Body of pancreas (tissue), 4 donors: Measurements from ENCODE around the gene PCDHGA3. TPM values are rescaled to one million over a fixed set of nuclear protein-coding genes. Genes with fewer than 3 reads are reported as not detected.
"Not testable (repeated sequence)": the region's sequence is repeated elsewhere in the genome, so short reads cannot be mapped to it uniquely, and the experiment has no call there.

Source experiments
- ATAC-seq: fragments of 150-250 bp; one replicate; pipeline ENCODE4 v1.9.1; 2016
- DNase-seq, 4 donors: peaks; one replicate each; pipeline ENCODE4 v3.0.0-alpha.2; 2019
- H3K27ac ChIP-seq, 4 donors: fragments of 200-600 bp; sonication (generic); 1 replicate in 3 of 4; 2 replicates in 1 of 4; pipeline versions ENCODE4 v1.5.1 to v1.6.1; 2016 to 2019; ENCODE audit warnings: mild to moderate bottlenecking in 1 of 4, mixed read lengths in 1 of 4, moderate library complexity in 1 of 4
- H3K27me3 ChIP-seq, 2 donors: fragments of 200-600 bp; sonication (generic); one replicate each; pipeline ENCODE4 v1.6.0; 2016; ENCODE audit warnings: mild to moderate bottlenecking in 1 of 2
- H3K36me3 ChIP-seq, 2 donors: fragments of 200-600 bp; sonication (generic); replicated peaks in 1 of 2; 2 replicates each; pipeline ENCODE4 v1.5.1; 2016; ENCODE audit warnings: low read depth in 2 of 2; ENCODE audit not compliant: insufficient read depth in 1 of 2
- H3K4me1 ChIP-seq: fragments of 200-600 bp; sonication (generic); one replicate; pipeline ENCODE4 v1.6.0; 2016
- H3K4me3 ChIP-seq, 2 donors: fragments of 200-600 bp; sonication (generic); 1 replicate in 1 of 2; 2 replicates in 1 of 2; pipeline ENCODE4 v1.5.1; 2016 to 2019
- H3K9me3 ChIP-seq, 3 donors: fragments of 200-600 bp; sonication (generic); 1 replicate in 2 of 3; 2 replicates in 1 of 3; pipeline ENCODE4 v1.5.1; 2016
- POLR2A ChIP-seq, 3 donors: fragments of 450-650 bp; IDR thresholded peaks; one replicate each; pipeline ENCODE4 v1.6.1; 2016; ENCODE audit warnings: antibody characterized with exemption in 3 of 3, mild to moderate bottlenecking in 2 of 3
- WGBS, 2 donors: methylation state at CpG; one replicate each; pipeline ENCODE4 v1.1.5; 2017; 5-methylcytosine and 5-hydroxymethylcytosine counted together
- intact Hi-C: fragments of 100-400 bp; cut with DNase I; formaldehyde crosslinking; loops from one replicate; pipeline ENCODE4 v1.15.1; 2023
- total RNA-seq, 2 donors: library from RNA; depleted of rRNA; stranded (reverse); fragments of >200 nt; gene quantifications; one replicate each; pipeline ENCODE4 v1.1.0, GENCODE V29; 2016
- TF ChIP-seq, protein P1 (sequence below), 7 experiments: fragments of 450-650 bp in 4 of 7; fragments of 200-600 bp in 3 of 7; sonication (generic) in 3 of 7; IDR thresholded peaks; one replicate each; pipeline ENCODE4 v1.5.1; 2016 to 2019; ENCODE audit warnings: antibody characterized with exemption in 7 of 7

PCDHGA3 gene
- total RNA-seq, 2 donors from 2014 or later: 4.2 to 11.2 TPM

GRCh38 chr5:141322261-141322660 lies 21.4 kb upstream of the PCDHGA3 start:
- Histone ChIP-seq H3K36me3 (peaks cover 0 to 5% of the 10 kb centered on the region in 2 donors), H3K9me3 (peaks cover 0 to 41% (median 3%) of the 10 kb centered on the region in 3 donors), H3K27ac (no peak overlapping the region), H3K27me3 (no peaks in the 10 kb centered on the region), H3K4me3 (no peak overlapping the region), H3K4me1 (peaks cover 13% of the 10 kb centered on the region)
- TF ChIP-seq, protein P1, sequence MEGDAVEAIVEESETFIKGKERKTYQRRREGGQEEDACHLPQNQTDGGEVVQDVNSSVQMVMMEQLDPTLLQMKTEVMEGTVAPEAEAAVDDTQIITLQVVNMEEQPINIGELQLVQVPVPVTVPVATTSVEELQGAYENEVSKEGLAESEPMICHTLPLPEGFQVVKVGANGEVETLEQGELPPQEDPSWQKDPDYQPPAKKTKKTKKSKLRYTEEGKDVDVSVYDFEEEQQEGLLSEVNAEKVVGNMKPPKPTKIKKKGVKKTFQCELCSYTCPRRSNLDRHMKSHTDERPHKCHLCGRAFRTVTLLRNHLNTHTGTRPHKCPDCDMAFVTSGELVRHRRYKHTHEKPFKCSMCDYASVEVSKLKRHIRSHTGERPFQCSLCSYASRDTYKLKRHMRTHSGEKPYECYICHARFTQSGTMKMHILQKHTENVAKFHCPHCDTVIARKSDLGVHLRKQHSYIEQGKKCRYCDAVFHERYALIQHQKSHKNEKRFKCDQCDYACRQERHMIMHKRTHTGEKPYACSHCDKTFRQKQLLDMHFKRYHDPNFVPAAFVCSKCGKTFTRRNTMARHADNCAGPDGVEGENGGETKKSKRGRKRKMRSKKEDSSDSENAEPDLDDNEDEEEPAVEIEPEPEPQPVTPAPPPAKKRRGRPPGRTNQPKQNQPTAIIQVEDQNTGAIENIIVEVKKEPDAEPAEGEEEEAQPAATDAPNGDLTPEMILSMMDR (IDR thresholded peaks at IDR 0.05): no peak
- TF ChIP-seq POLR2A (IDR thresholded peaks at IDR 0.05): no peak
- intact Hi-C loops: no loop called here
- ATAC-seq (no peak), DNase-seq (no peak)
- WGBS, 2 donors: 79 to 90% methylated on average over 3 of the region's 3 CpGs

DNA sequence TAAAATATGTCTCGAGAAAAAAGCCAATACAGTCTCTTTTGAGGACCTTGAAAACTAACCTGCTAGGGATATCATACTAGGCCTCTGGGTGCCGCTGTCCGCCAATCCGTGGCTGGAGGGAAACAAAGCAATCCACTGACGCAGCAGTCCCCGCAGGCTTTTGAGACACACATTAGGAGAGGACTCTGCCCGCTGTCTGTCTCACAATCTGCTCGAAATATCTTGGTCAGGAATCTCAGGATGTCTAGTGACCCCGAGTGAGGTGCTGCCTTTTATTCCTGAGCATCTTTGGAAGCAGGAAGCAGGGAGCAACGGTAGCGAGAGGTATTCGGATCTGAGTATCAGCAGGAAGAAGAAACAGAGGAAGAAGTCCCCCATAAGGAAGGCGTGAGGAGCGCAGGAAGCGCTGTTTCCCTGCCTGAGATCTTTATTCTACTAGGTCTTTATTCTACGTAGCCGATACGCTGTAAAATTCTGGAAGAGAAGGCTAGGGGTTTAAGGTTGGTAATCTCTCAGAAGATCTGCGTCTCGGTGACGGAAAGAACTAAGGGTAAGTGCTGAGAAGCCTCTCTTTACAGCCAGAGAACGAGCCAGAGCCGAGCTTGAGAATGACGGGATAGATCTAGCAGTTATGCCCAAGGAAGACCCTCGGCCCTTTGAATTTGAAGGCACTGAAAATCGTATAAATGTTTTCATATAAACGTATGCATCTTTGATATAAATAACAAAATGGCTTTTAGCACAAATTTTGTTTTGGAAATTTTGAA lies 17.4 kb upstream of the PCDHGA3 start:
- DNase-seq (peak; percentile 22 to 57 (median 42)), ATAC-seq (peak; percentile 38)
- no peaks in the 10 kb centered on the region for H3K27me3 ChIP-seq
- H3K36me3 ChIP-seq: no peaks in the 10 kb centered on the region
- no peak overlapping the region for H3K4me3 ChIP-seq
- H3K4me1 ChIP-seq: peaks cover 3% of the 10 kb centered on the region
- intact Hi-C loops: no loop called here
- H3K27ac ChIP-seq: no peak overlapping the region
- 7 to 12% methylated on average over 27 of the region's 27 CpGs for whole genome bisulfite sequencing, 2 donors
- peak in 2 of 3 donors; percentile 20 to 25 for TF ChIP-seq POLR2A (IDR thresholded peaks at IDR 0.05)
- TF ChIP-seq, protein P1 (IDR thresholded peaks at IDR 0.05): peak in 4 of 7 experiments; percentile 14 to 39 (median 26)
- H3K9me3 ChIP-seq: peaks cover 0 to 24% (median 0%) of the 10 kb centered on the region in 3 donors

GRCh38 chr5:141328231-141328630 lies 15.4 kb upstream of the PCDHGA3 start:
- intact Hi-C loops: no loop called here
- Histone ChIP-seq H3K27me3 (no peaks in the 10 kb centered on the region), H3K36me3 (no peaks in the 10 kb centered on the region), H3K27ac (no peak overlapping the region), H3K4me1 (no peaks in the 10 kb centered on the region), H3K4me3 (no peak overlapping the region), H3K9me3 (peaks cover 0 to 32% (median 0%) of the 10 kb centered on the region in 3 donors)
- DNase-seq (no peak), ATAC-seq (no peak)
- 70 to 72% methylated on average over 8 of the region's 8 CpGs for WGBS, 2 donors
- no peak for TF ChIP-seq POLR2A (IDR thresholded peaks at IDR 0.05)
- TF ChIP-seq, protein P1 (IDR thresholded peaks at IDR 0.05): no peak

GRCh38 chr5:141330299-141331080 lies 13.1 kb upstream of the PCDHGA3 start, which contains the start of gene PCDHGA1:
PCDHGA1 (plus strand) TSS chr5:141330514.
- Histone ChIP-seq H3K36me3 (no peaks in the 10 kb centered on the region), H3K4me1 (no peaks in the 10 kb centered on the region), H3K27ac (no peak within 1 kb of the TSS), H3K27me3 (no peaks in the 10 kb centered on the region), H3K4me3 (no peak within 1 kb of the TSS), H3K9me3 (peaks cover 0 to 32% (median 0%) of the 10 kb centered on the region in 3 donors)
- intact Hi-C loops: no loop called here
- DNase-seq (peak in 2 of 4 donors; percentile 31 to 48), ATAC-seq (peak; percentile 50)
- 16 to 21% methylated on average over 20 to 21 of the region's 21 CpGs for WGBS, 2 donors
- TF ChIP-seq POLR2A (IDR thresholded peaks at IDR 0.05): no peak
- TF ChIP-seq, protein P1 (IDR thresholded peaks at IDR 0.05): peak in 4 of 7 experiments; percentile 9 to 41 (median 24)

DNA sequence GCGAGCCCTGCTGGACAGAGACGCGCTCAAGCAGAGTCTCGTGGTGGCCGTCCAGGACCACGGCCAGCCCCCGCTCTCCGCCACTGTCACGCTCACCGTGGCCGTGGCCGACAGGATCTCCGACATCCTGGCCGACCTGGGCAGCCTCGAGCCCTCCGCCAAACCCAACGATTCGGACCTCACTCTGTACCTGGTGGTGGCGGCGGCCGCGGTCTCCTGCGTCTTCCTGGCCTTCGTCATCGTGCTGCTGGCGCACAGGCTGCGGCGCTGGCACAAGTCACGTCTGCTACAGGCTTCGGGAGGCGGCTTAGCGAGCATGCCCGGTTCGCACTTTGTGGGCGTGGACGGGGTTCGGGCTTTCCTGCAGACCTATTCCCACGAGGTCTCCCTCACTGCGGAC lies 11.1 kb upstream of the PCDHGA3 start:
- intact Hi-C loops, H3K4me3 ChIP-seq, ATAC-seq, DNase-seq, H3K4me1 ChIP-seq, H3K36me3 ChIP-seq, H3K27me3 ChIP-seq, H3K27ac ChIP-seq: not testable (repeated sequence)
- peaks cover 0 to 36% (median 0%) of the 10 kb centered on the region in 3 donors for H3K9me3 ChIP-seq
- WGBS, 2 donors: 11 to 28% methylated on average over 4 to 34 of the region's 39 CpGs
